GM19193 (cell line): ENCODE results near the gene GALK2.

Experiments
- POLR2A ChIP-seq: IDR thresholded peaks from 4 replicates; pipeline ENCODE4 v1.6.1; 2011; ENCODE audit not compliant: insufficient read depth, insufficient read length; ENCODE audit errors: extremely low read depth

GALK2 gene

GRCh38 chr15:49339656-49340055 lies 169.6 kb downstream of the GALK2 start:
- no peak for TF ChIP-seq POLR2A

- no peak for TF ChIP-seq POLR2A
Measured at GRCh38 chr15:49343546-49343945, 173.5 kb downstream of the GALK2 start.

GRCh38 chr15:49361370-49361769 lies 191.3 kb downstream of the GALK2 start:
- no peak for TF ChIP-seq POLR2A

- TF ChIP-seq POLR2A: no peak
Measured at GRCh38 chr15:49366496-49366895, 196.4 kb downstream of the GALK2 start.

GRCh38 chr15:49370782-49371181 lies 200.7 kb downstream of the GALK2 start:
- no peak for TF ChIP-seq POLR2A

- no peak for TF ChIP-seq POLR2A
Measured at GRCh38 chr15:49372366-49372765, 202.3 kb downstream of the GALK2 start.

DNA sequence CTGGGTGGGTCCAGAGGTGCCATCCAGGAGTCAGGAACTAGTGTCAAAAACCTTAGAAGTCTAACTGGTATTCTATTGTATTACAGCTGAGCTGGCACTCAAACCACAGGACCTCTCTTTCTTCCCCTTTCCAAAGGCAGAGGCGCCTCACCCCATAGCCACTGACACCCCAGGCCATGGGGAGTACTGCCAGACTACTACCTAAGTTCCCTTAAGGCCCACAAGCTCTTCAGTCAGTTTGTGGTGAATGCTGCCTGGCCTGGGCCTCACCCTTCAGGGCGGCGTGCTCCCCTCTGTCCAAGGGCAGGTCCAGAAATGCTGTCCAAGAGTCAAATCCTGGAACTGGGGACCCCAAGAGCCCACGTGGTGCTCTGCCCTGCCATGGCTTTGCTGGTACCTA lies 209.9 kb downstream of the GALK2 start:
- TF ChIP-seq POLR2A: no peak

DNA sequence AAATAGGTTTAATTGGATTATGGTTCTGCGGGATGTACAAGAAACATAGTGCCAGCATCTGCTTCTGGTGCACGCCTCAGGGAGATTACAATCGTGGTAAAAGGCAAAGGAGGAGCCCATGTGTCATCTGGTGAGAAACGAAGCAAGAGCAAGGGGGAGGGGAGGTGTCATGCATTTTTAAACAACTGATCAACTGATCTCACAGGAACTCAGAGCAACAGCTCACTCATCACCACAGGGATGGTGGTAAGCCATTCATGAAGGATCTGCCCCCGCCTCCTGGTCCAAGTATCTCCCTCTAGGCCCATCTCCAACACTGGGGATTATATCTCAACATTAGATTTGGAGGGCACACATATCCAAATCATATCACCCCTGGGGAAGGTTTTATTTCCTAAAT lies 210.9 kb downstream of the GALK2 start:
- no peak for TF ChIP-seq POLR2A
